H1 (cell line): ENCODE results near the gene UGT1A10. TPM values are rescaled to one million over a fixed set of nuclear protein-coding genes. Genes with fewer than 3 reads are reported as not detected.

Source experiments
- CTCF ChIA-PET: fragments of 300-600 bp; sonication (Branson Sonifier 250); formaldehyde crosslinking; loops from one replicate; lab custom pipeline; 2021; ENCODE audit not compliant: partially characterized antibody; lab: Charles Lee
- POLR2A ChIA-PET: fragments of 300-600 bp; sonication (Branson Sonifier 250); formaldehyde crosslinking; loops from one replicate; lab custom pipeline; 2021; ENCODE audit warnings: inconsistent platforms; ENCODE audit not compliant: partially characterized antibody; lab: Charles Lee
- DNase-seq, 2 experiments: peaks; one replicate each; pipeline versions ENCODE4 v3.0.0 to v3.0.0-alpha.2; 2010 to 2022; ENCODE audit warnings: low spot score in 2 of 2, low read depth in 1 of 2, mixed read lengths in 1 of 2
- FAIRE-seq: peaks from 2 replicates; lab custom pipeline; 2011; peaks lifted over from hg19 to GRCh38; lab: Jason Lieb, UNC
- H2AFZ ChIP-seq: 2 replicates; pipeline ENCODE4 v1.8.1; 2012; ENCODE audit warnings: low read length, inconsistent platforms
- H2AK5ac ChIP-seq: 2 replicates; pipeline ENCODE4 v1.6.1; 2013; ENCODE audit warnings: low read depth, low read length
- H2BK120ac ChIP-seq: replicated peaks from 2 replicates; pipeline ENCODE3; 2013; ENCODE audit warnings: low read depth, low read length, inconsistent platforms
- H2BK12ac ChIP-seq: 2 replicates; pipeline ENCODE4 v1.6.1; 2013; ENCODE audit warnings: low read depth, low read length
- H2BK15ac ChIP-seq: 2 replicates; pipeline ENCODE4 v1.6.1; 2013; ENCODE audit warnings: low read length
- H2BK20ac ChIP-seq: 2 replicates; pipeline ENCODE4 v1.6.1; 2013; ENCODE audit warnings: low read length
- H2BK5ac ChIP-seq: 2 replicates; pipeline ENCODE4 v1.6.1; 2013; ENCODE audit warnings: low read depth, low read length
- H3K14ac ChIP-seq: 2 replicates; pipeline ENCODE4 v1.6.1; 2013; ENCODE audit warnings: inconsistent platforms; ENCODE audit not compliant: insufficient read length
- H3K18ac ChIP-seq: 2 replicates; pipeline ENCODE4 v1.6.1; 2013; ENCODE audit warnings: low read length; ENCODE audit errors: extremely low read depth
- H3K23ac ChIP-seq: 2 replicates; pipeline ENCODE4 v1.6.1; 2013; ENCODE audit warnings: inconsistent platforms; ENCODE audit not compliant: insufficient read length
- H3K23me2 ChIP-seq: 2 replicates; pipeline ENCODE4 v1.6.1; 2013; ENCODE audit warnings: low read depth, low read length
- H3K27ac ChIP-seq: 2 replicates; pipeline ENCODE4 v1.6.1; 2011; ENCODE audit warnings: low read depth, low read length, inconsistent platforms
- H3K27me3 ChIP-seq, 4 experiments: replicated peaks in 1 of 4; 1 replicate in 1 of 4; 2 replicates in 3 of 4; pipeline versions ENCODE4 v1.6.1 to v1.8.1; 2011 to 2013; ENCODE audit warnings: low read length in 3 of 4, mild to moderate bottlenecking in 3 of 4, inconsistent platforms in 2 of 4, mixed read lengths in 2 of 4, moderate library complexity in 1 of 4; ENCODE audit not compliant: control insufficient read depth in 3 of 4, insufficient read depth in 3 of 4; ENCODE audit errors: extremely low read depth in 1 of 4
- H3K36me3 ChIP-seq, 4 experiments: 2 replicates each; pipeline versions ENCODE4 v1.6.1 to v1.8.1; 2011 to 2013; ENCODE audit warnings: mild to moderate bottlenecking in 4 of 4, low read length in 3 of 4, moderate library complexity in 2 of 4, control low read depth in 1 of 4, inconsistent platforms in 1 of 4; ENCODE audit not compliant: insufficient read depth in 4 of 4, control insufficient read depth in 2 of 4
- H3K4ac ChIP-seq: replicated peaks from 2 replicates; pipeline ENCODE3; 2013; ENCODE audit warnings: low read length, low read depth, mixed read lengths, inconsistent platforms; ENCODE audit not compliant: insufficient read length
- H3K4me1 ChIP-seq, 4 experiments: replicated peaks in 1 of 4; 1 replicate in 1 of 4; 2 replicates in 3 of 4; pipeline versions ENCODE4 v1.6.1 to v1.8.1; 2011 to 2013; ENCODE audit warnings: low read length in 3 of 4, inconsistent platforms in 2 of 4, mixed read lengths in 1 of 4; ENCODE audit not compliant: insufficient read depth in 4 of 4, control insufficient read depth in 3 of 4
- H3K4me2 ChIP-seq, 2 experiments: 2 replicates each; pipeline versions ENCODE4 v1.6.1 to v1.8.1; 2011 to 2013; ENCODE audit warnings: low read depth in 2 of 2, low read length in 2 of 2, control low read depth in 1 of 2, inconsistent platforms in 1 of 2, mild to moderate bottlenecking in 1 of 2; ENCODE audit not compliant: insufficient read depth in 1 of 2
- H3K4me3 ChIP-seq, 4 experiments: fragments of 200-600, 300-600 bp in 1 of 4; sonication (generic), shearing (Covaris generic), sonication (Bioruptor Twin) in 1 of 4; 2 replicates each; pipeline versions ENCODE4 v1.5.1 to v1.8.1; 2011 to 2016; ENCODE audit warnings: low read length in 4 of 4, low read depth in 3 of 4, control low read depth in 2 of 4, inconsistent platforms in 2 of 4, mild to moderate bottlenecking in 2 of 4, mixed read lengths in 1 of 4, moderate library complexity in 1 of 4; ENCODE audit not compliant: insufficient read depth in 2 of 4; ENCODE audit errors: extremely low read depth in 1 of 4
- H3K56ac ChIP-seq: replicated peaks from 2 replicates; pipeline ENCODE3; 2013; ENCODE audit warnings: low read depth, mild to moderate bottlenecking, mixed read lengths, low read length, inconsistent platforms; ENCODE audit not compliant: insufficient read length
- H3K79me1 ChIP-seq: 2 replicates; pipeline ENCODE4 v1.6.1; 2013; ENCODE audit warnings: low read depth, low read length, control low read depth
- H3K79me2 ChIP-seq, 2 experiments: 2 replicates each; pipeline versions ENCODE4 v1.6.1 to v1.8.1; 2012 to 2013; ENCODE audit warnings: low read length in 2 of 2, mild to moderate bottlenecking in 2 of 2, inconsistent platforms in 1 of 2; ENCODE audit not compliant: insufficient read depth in 2 of 2, control insufficient read depth in 1 of 2
- H3K9ac ChIP-seq, 4 experiments: replicated peaks in 1 of 4; 1 replicate in 1 of 4; 2 replicates in 3 of 4; pipeline versions ENCODE4 v1.6.1 to v1.8.1; 2011 to 2013; ENCODE audit warnings: low read depth in 3 of 4, low read length in 3 of 4, control low read depth in 2 of 4, mild to moderate bottlenecking in 2 of 4, moderate library complexity in 2 of 4, inconsistent platforms in 1 of 4; ENCODE audit errors: extremely low read depth in 1 of 4
- H3K9me3 ChIP-seq, 2 experiments: 2 replicates each; pipeline versions ENCODE4 v1.6.1 to v1.8.1; 2012 to 2013; ENCODE audit warnings: mild to moderate bottlenecking in 2 of 2, moderate library complexity in 2 of 2, control low read depth in 1 of 2, inconsistent platforms in 1 of 2, low read depth in 1 of 2, low read length in 1 of 2, mixed read lengths in 1 of 2; ENCODE audit not compliant: insufficient read depth in 2 of 2
- H4K20me1 ChIP-seq, 2 experiments: replicated peaks in 1 of 2; 2 replicates each; pipeline versions ENCODE3 to v1.8.1; 2011 to 2013; ENCODE audit warnings: inconsistent platforms in 2 of 2, low read length in 2 of 2, mild to moderate bottlenecking in 1 of 2; ENCODE audit not compliant: insufficient read depth in 2 of 2, control insufficient read depth in 1 of 2
- H4K5ac ChIP-seq: 2 replicates; pipeline ENCODE4 v1.6.1; 2013; ENCODE audit warnings: low read length, low read depth, mixed read lengths, inconsistent platforms; ENCODE audit not compliant: insufficient read length
- H4K8ac ChIP-seq: 2 replicates; pipeline ENCODE4 v1.8.0; 2013; ENCODE audit warnings: mild to moderate bottlenecking, moderate library complexity, low read length, inconsistent platforms; ENCODE audit not compliant: insufficient read depth; ENCODE audit errors: extremely low read depth
- H4K91ac ChIP-seq: replicated peaks from 2 replicates; pipeline ENCODE3; 2013; ENCODE audit warnings: low read length, mixed read lengths, inconsistent platforms; ENCODE audit not compliant: insufficient read length
- CHD2 ChIP-seq: IDR thresholded peaks from 2 replicates; pipeline ENCODE4 v1.6.1; 2012; ENCODE audit warnings: low read length, improper control_type of control experiment
- CREB1 ChIP-seq: IDR thresholded peaks from 2 replicates; pipeline ENCODE4 v1.6.1; 2012; ENCODE audit warnings: inconsistent platforms
- CTBP2 ChIP-seq: IDR thresholded peaks from 2 replicates; pipeline ENCODE4 v1.7.0; 2011; ENCODE audit warnings: borderline replicate concordance, mild to moderate bottlenecking, moderate library complexity, mixed read lengths, low read length; ENCODE audit not compliant: insufficient read depth, insufficient read length
- EGR1 ChIP-seq: IDR thresholded peaks from 2 replicates; pipeline ENCODE4 v1.6.1; 2011; ENCODE audit warnings: low read depth, low read length, borderline replicate concordance
- EZH2 ChIP-seq: fragments of 200-600 bp; sonication (generic); IDR thresholded peaks from 2 replicates; pipeline ENCODE4 v1.7.1; 2012; ENCODE audit warnings: low read depth, mild to moderate bottlenecking, moderate library complexity, low read length, inconsistent platforms; ENCODE audit not compliant: severe bottlenecking
- FOSL1 ChIP-seq: IDR thresholded peaks from 2 replicates; pipeline ENCODE4 v1.6.1; 2011; ENCODE audit warnings: mild to moderate bottlenecking, low read depth, low read length, moderate library complexity; ENCODE audit not compliant: insufficient read depth
- HDAC6 ChIP-seq: IDR thresholded peaks from one replicate; pipeline ENCODE4 v1.7.1; 2012; ENCODE audit warnings: low read depth, mild to moderate bottlenecking, inconsistent platforms, low read length, moderate library complexity
- KDM5A ChIP-seq: fragments of 200-600 bp; IDR thresholded peaks from 2 replicates; pipeline ENCODE4 v1.7.1; 2012; ENCODE audit warnings: mild to moderate bottlenecking, low read length, inconsistent platforms, mixed read lengths
- NANOG ChIP-seq: IDR thresholded peaks from 2 replicates; pipeline ENCODE4 v1.6.1; 2011; ENCODE audit warnings: low read length, low read depth, mild to moderate bottlenecking, inconsistent platforms; ENCODE audit not compliant: insufficient read depth, poor library complexity, severe bottlenecking
- RFX5 ChIP-seq: IDR thresholded peaks from 2 replicates; pipeline ENCODE4 v1.6.1; 2011; ENCODE audit warnings: low read depth, low read length, improper control_type of control experiment, borderline replicate concordance
- RNF2 ChIP-seq: fragments of 200-900, 300-1000 bp; sonication (generic); IDR thresholded peaks from 2 replicates; pipeline ENCODE4 v1.7.1; 2016; ENCODE audit warnings: borderline replicate concordance, low read depth, mild to moderate bottlenecking, antibody characterized with exemption, low read length; ENCODE audit not compliant: poor library complexity, severe bottlenecking; ENCODE audit errors: missing control alignments
- TEAD4 ChIP-seq: IDR thresholded peaks from 2 replicates; pipeline ENCODE4 v1.6.1; 2012; ENCODE audit warnings: low read depth, low read length, inconsistent platforms, mixed read lengths
- WGBS, 2 experiments: shearing (Covaris generic) in 1 of 2; methylation state at CpG; one replicate each; pipeline versions ENCODE4 v1.1.6 to v1.1.7; 2013 to 2015; ENCODE audit warnings: low lambda C conversion rate in 2 of 2, mixed read lengths in 2 of 2, inconsistent platforms in 1 of 2, low coverage in 1 of 2, missing lambda C conversion rate in 1 of 2; ENCODE audit not compliant: insufficient replicate concordance in 2 of 2, insufficient coverage in 1 of 2, insufficient read length in 1 of 2; ENCODE audit errors: extremely low coverage in 1 of 2, missing lambda C conversion rate in 1 of 2; 5-methylcytosine and 5-hydroxymethylcytosine counted together
- polyA plus RNA-seq, 7 experiments: library from polyadenylated mRNA; depleted of rRNA in 3 of 7; stranded (reverse) in 5 of 7; unstranded in 2 of 7; fragments of >200 nt in 5 of 7; fragments of 200-250 nt in 2 of 7; gene quantifications; 1 replicate in 5 of 7; 2 replicates in 1 of 7; 4 replicates in 1 of 7; pipeline versions ENCODE4 v1.2.1 to v1.2.3, GENCODE V29; 2011 to 2013; ENCODE audit warnings: missing spikeins in 2 of 7, mixed read lengths in 2 of 7
- total RNA-seq: library from RNA; stranded (reverse); fragmentation: NEBNext Ultra II Directional; extraction: Animal tissue kit (Norgen Biotek cat#: 25700); gene quantifications from 2 replicates; pipeline ENCODE4 v1.2.1, GENCODE V29; 2021
- TF ChIP-seq, protein P1 (sequence below): IDR thresholded peaks from 2 replicates; pipeline ENCODE4 v1.6.1; 2011; ENCODE audit warnings: low read length, improper control_type of control experiment

Gene UGT1A10
- total and polyA plus RNA-seq, 2 of the 8 experiments (the other 6 are each of a cell fraction or from before 2014, with no cell fraction given), result not detected

DNA sequence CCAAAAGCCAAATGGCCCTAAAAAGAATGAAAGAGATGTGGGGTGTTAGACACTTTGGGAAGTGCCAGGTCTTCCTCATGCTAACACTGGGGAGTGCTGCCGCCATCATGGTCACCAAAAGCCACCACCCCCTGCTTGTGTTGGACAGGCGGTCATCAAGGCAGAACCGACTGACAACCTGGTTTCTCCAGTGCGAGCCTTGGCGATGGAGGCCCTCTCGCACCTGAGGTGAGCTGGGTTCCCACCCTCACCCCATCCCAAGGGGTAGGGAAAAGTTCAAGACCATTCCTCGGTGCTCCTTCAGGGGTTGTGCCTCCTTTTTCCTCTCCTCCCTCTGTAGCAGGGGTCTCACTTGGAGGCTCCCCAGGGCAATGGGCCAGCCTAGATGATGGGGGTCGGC lies 175.5 kb downstream of the UGT1A10 start:
- H2BK20ac ChIP-seq, result no peak overlapping the region
- no peaks in the 10 kb centered on the region for H4K20me1 ChIP-seq
- H3K18ac ChIP-seq, result no peak overlapping the region
- 91% methylated on average over 8 of the region's 8 CpGs; no CpG with 5 or more reads in 1 of the 2 experiments for whole genome bisulfite sequencing, 2 experiments
- H2BK5ac ChIP-seq, result no peak overlapping the region
- DNase-seq (no peak), FAIRE-seq (no peak)
- no peaks in the 10 kb centered on the region for H3K4me1 ChIP-seq
- H2BK12ac ChIP-seq, result no peak overlapping the region
- POLR2A ChIA-PET, result no interaction called here
- CTCF ChIA-PET, result no interaction called here
- H3K79me2 ChIP-seq, result no peaks in the 10 kb centered on the region
- no peaks in the 10 kb centered on the region for H3K23me2 ChIP-seq
- no peak overlapping the region for H3K27ac ChIP-seq
- H3K23ac ChIP-seq, result no peak overlapping the region
- no peaks in the 10 kb centered on the region for H3K36me3 ChIP-seq
- H2BK15ac ChIP-seq, result no peak overlapping the region
- no peak overlapping the region for H3K14ac ChIP-seq
- no peak overlapping the region for H4K5ac ChIP-seq
- no peak overlapping the region for H4K91ac ChIP-seq
- H3K79me1 ChIP-seq, result no peaks in the 10 kb centered on the region
- H3K4me2 ChIP-seq, result no peak overlapping the region
- no peak overlapping the region for H4K8ac ChIP-seq
- no peak overlapping the region for H3K4me3 ChIP-seq
- no peak overlapping the region for H2AFZ ChIP-seq
- H3K9ac ChIP-seq, result no peak overlapping the region
- no peaks in the 10 kb centered on the region for H3K9me3 ChIP-seq
- no peak overlapping the region for H2BK120ac ChIP-seq
- H3K4ac ChIP-seq, result no peak overlapping the region
- no peak overlapping the region for H3K56ac ChIP-seq
- no peak overlapping the region for H2AK5ac ChIP-seq
- no peaks in the 10 kb centered on the region for H3K27me3 ChIP-seq
- TF ChIP-seq EZH2 (no peak), CREB1 (no peak), KDM5A (no peak), NANOG (no peak), RFX5 (no peak), CTBP2 (no peak), HDAC6 (no peak), TEAD4 (no peak), EGR1 (no peak), CHD2 (no peak), RNF2 (no peak), FOSL1 (no peak)
- TF ChIP-seq, protein P1, sequence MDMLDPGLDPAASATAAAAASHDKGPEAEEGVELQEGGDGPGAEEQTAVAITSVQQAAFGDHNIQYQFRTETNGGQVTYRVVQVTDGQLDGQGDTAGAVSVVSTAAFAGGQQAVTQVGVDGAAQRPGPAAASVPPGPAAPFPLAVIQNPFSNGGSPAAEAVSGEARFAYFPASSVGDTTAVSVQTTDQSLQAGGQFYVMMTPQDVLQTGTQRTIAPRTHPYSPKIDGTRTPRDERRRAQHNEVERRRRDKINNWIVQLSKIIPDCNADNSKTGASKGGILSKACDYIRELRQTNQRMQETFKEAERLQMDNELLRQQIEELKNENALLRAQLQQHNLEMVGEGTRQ, result no peak
